HS-27A (cell line): ENCODE results near the gene HSP90AB1.

ENCODE experiments used
- DNase-seq: peaks from one replicate; pipeline ENCODE4 v3.0.0-alpha.2; 2012; ENCODE audit warnings: low read depth, missing footprints

Gene HSP90AB1

GRCh38 chr6:44286747-44287146 lies 39.8 kb downstream of the HSP90AB1 start:
- no peak for DNase-seq

GRCh38 chr6:44289726-44290260 lies 42.9 kb downstream of the HSP90AB1 start:
- no peak for DNase-seq

GRCh38 chr6:44291841-44292240 lies 44.9 kb downstream of the HSP90AB1 start:
- no peak for DNase-seq

GRCh38 chr6:44292661-44293365 lies 45.9 kb downstream of the HSP90AB1 start:
- no peak for DNase-seq

- DNase-seq, result no peak
Measured at GRCh38 chr6:44294832-44295791, 48.2 kb downstream of the HSP90AB1 start.

- no peak for DNase-seq
Measured at GRCh38 chr6:44297063-44298038, 50.5 kb downstream of the HSP90AB1 start.

GRCh38 chr6:44298055-44298803 lies 51.3 kb downstream of the HSP90AB1 start:
- DNase-seq, result no peak

- DNase-seq, result no peak
Measured at GRCh38 chr6:44298864-44299263, 52.0 kb downstream of the HSP90AB1 start.

- DNase-seq, result no peak
Measured at GRCh38 chr6:44300292-44300823, 53.5 kb downstream of the HSP90AB1 start.

GRCh38 chr6:44301106-44301505 lies 54.2 kb downstream of the HSP90AB1 start:
- no peak for DNase-seq

- no peak for DNase-seq
Measured at GRCh38 chr6:44301782-44302564, 55.1 kb downstream of the HSP90AB1 start.

GRCh38 chr6:44302856-44303255 lies 56.0 kb downstream of the HSP90AB1 start:
- no peak for DNase-seq
